C1 segment of cervical spinal cord (tissue), 14 donors: ENCODE data around the gene SLC25A39.
"Not testable (repeated sequence)": the region's sequence is repeated elsewhere in the genome, so short reads cannot be mapped to it uniquely, and the experiment has no call there.

Experiments
- DNase-seq, 14 donors: peaks; one replicate each; lab custom pipeline; 2025; lab: John Stamatoyannopoulos, UW

Gene SLC25A39, protein sequence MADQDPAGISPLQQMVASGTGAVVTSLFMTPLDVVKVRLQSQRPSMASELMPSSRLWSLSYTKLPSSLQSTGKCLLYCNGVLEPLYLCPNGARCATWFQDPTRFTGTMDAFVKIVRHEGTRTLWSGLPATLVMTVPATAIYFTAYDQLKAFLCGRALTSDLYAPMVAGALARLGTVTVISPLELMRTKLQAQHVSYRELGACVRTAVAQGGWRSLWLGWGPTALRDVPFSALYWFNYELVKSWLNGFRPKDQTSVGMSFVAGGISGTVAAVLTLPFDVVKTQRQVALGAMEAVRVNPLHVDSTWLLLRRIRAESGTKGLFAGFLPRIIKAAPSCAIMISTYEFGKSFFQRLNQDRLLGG

DNA sequence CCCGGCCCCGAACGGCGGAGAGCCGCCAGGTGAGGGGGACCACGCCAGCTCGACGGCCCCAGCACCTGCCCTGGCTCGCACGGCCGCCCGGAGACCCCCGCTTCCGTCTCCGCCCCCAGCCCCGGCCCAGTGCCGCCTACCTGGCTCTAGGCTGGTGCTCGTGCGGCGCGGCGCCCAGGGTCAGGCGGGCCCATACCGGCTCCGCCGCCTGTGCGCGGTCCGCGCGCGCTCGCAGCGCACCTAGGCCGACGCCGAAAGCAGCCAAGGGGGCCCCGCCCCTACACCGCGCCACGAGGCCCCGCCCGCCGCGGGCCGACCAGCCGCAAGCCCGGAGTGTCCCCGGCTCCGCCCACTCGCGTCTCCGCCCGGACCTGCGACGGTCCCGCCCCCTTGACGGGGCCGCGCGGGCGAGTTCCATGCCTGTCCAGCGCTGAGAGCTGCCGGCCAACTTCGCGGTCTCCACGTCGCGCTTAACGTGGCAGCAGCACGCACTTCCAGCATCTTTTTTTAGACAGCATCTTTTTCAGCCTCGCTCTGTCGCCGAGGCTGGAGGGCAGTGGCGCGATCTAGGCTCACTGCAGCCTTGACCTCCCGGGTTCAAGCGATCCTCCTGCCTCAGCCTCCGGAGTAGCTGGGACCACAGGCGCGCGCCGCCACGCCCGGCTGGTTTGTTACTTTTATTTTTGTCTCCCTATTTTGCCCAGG lies at the start of gene SLC25A39:
TSS of gene SLC25A39 (minus strand) at position 253 of the 705 bp plus-strand sequence. CDS start 1,261 bp downstream, outside the sequence.
- peak; percentile 52 to 97 (median 86) for DNase-seq

DNA sequence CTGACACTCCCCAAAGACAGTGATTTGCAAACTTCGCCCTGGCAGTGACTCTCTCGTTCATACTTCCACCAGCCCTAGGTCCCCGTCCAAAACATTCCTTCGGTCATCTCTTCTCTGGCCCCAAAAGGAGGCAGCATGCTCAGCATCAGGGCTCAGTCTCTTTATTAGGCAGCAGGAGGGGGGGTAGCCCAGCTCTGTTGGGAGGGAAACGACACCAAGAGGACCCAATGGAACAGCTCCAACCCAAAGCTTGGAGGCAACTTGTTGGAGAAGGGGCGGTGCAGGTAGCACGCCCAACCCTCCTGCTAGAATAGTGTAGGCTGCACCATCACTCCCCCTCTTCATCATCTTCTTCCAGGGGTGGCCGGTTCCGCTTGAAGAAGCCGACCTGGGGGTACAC lies 47.4 kb upstream of the SLC25A39 start:
- no peak for DNase-seq

GRCh38 chr17:44369414-44370023 lies 44.9 kb upstream of the SLC25A39 start:
- not testable (repeated sequence) for DNase-seq

DNA sequence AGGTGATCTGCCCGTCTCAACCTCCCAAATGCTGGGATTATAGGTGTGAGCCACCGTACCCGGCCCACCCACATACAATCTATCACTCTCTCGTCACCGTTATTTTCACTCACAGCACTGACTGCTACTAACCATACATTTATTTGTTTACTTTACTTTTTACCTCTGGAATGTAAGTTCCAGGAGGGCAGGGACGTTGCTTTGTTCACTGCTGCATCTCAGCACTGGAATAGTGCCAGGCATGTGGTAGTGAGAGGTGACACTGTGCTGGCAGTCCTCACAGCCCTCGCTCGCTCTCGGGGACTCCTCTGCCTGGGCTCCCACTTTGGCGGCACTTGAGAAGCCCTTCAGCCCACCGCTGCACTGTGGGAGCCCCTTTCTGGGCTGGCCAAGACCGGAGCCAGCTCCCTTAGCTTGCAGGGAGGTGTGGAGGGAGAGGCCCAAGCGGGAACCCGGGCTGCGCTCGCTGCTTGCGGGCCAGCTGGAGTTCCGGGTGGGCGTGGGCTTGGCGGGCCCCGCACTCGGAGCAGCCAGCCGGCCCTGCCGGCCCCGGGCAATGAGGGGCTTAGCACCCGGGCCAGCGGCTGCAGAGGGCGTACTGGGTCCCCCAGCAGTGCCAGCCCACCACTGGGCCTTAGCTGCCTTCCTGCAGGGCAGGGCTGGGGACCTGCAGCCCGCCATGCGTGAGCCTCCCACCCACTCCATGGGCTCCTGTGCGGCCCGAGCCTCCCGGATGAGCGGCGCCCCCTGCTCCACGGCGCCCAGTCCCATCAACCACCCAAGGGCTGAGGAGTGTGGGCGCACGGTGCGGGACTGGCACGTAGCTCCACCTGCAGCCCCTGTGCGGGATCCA lies 44.0 kb upstream of the SLC25A39 start:
- not testable (repeated sequence) for DNase-seq

- peak in 1 of 14 donors; percentile 83 for DNase-seq
These were observed 42.8 kb upstream of the SLC25A39 start for GRCh38 chr17:44367231-44367979.

DNA sequence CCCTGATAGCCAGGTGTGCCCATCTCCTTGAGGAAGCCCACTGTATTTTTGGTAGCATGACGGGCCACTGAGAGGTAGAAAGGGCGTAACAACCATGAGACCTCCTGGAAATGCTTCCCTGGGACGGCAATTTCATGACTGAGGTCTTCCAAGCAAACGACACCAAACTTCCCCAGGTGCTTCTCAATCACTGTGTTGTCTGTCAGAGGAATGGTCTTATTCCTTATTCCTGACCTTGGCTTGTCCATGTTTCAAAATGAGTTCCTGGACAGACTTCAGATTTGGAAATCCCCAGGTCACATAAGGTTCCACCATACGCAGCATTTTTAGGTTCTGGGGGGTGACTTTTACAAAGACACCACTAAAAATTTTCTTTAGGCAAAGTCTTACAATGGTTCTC lies 40.4 kb upstream of the SLC25A39 start:
- DNase-seq, result not testable (repeated sequence)

DNA sequence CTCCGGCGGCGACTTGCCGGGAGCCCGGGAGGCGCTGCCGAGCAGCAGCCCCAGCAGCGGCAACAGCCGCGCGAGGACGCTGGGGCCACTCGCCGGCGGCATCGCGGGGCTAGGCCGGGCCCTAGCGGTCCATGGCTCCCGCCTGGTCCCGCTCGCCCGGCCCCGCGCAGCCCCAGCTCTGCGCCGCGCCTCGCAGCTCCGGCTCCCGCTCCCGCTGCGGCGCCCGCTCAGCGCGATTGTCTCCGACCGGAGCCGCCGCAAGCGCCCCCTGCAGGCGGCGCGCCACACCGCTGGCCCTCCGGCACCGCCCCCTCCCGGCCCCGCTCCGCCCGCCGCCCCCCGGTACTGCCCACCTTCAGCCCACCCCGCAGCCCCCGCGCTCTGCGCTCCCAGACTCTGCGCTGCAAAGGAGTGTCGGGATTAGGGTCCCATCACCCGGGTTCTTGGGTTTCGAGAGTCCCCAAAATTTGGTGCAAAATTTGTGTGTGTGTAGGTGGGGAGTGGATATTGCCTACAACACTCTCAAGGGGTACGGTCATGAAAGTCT lies 39.1 kb upstream of the SLC25A39 start, which contains the start of gene FAM171A2:
TSS of gene FAM171A2 (minus strand) at position 241 of the 547 bp plus-strand sequence. CDS start at position 102, 139 bp downstream.
- peak in 7 of 14 donors; percentile 14 to 53 (median 39) for DNase-seq

- DNase-seq, result peak in 1 of 14 donors; percentile 31
These were observed 38.5 kb upstream of the SLC25A39 start for GRCh38 chr17:44362949-44363612.

DNA sequence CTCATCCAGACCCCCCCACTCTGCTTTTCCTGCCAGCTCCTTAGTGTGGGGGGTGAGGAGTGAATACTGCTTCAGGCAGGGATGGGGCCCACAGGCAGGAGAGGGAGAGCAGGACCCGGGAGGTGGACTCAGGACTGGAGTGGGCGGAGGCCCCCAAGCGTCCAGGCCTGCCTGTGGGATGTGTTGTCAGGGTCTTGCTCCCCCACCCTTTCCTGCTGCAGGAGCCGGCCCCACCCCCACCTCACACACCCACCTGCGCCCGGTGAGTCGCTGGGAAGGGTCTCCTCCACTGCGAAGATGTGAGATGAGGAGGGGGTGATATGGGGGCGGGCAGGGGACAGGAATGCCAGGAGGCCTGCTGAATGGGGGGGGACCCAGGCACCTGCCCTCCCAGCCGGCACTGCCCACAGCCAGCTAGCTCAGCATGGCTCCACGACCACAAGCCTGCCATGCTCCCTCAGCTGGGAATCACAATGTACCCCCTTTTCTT lies 37.9 kb upstream of the SLC25A39 start:
- no peak for DNase-seq

- DNase-seq, result no peak
These were observed 37.0 kb upstream of the SLC25A39 start for GRCh38 chr17:44361292-44362260.

GRCh38 chr17:44360826-44361225 lies 36.2 kb upstream of the SLC25A39 start:
- peak in 1 of 14 donors; percentile 51 for DNase-seq

DNA sequence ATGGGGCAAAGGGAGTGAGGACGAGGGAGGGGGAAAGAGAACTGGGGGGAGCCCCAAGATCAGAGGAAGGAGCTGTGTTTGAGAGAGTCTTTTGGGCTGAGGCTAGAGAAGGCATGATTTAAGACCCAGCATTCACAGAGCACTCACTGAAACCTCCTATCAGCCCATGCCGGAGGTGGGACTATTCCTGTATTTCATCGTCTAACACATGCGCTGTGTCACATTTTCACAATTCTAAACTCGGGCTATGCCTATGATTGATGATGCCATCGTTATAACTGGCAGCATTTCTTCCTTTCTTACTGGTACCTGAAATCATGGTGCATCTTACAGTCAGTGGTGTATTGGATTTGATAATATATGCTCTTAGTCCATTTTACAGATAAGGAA lies 35.5 kb upstream of the SLC25A39 start:
- DNase-seq, result no peak

- no peak for DNase-seq
These were observed 35.0 kb upstream of the SLC25A39 start for GRCh38 chr17:44359458-44360143.

DNA sequence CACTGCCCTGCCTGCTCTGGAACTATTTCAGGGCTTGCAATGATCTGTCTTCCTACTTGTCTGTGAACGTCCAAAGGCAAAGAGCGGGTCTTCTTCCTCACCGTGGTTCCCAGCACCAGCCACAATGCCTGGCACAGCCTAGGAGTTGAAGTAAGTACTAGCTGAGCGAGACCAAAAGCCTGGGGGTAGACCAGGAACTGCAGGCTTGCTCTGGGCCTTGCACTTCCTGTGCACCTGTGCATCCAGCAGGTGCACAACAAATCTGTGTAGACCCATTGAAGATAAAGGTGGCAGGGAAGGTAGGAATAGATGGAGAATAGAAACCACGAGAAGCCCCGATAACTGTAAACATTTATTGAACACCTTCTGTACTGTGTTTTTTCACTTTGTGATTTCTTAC lies 34.4 kb upstream of the SLC25A39 start:
- DNase-seq, result no peak

- no peak for DNase-seq
These were observed 33.4 kb upstream of the SLC25A39 start for GRCh38 chr17:44358066-44358465.

- DNase-seq, result peak in 1 of 14 donors; percentile 15
These were observed 31.6 kb upstream of the SLC25A39 start for GRCh38 chr17:44356241-44356640.

DNA sequence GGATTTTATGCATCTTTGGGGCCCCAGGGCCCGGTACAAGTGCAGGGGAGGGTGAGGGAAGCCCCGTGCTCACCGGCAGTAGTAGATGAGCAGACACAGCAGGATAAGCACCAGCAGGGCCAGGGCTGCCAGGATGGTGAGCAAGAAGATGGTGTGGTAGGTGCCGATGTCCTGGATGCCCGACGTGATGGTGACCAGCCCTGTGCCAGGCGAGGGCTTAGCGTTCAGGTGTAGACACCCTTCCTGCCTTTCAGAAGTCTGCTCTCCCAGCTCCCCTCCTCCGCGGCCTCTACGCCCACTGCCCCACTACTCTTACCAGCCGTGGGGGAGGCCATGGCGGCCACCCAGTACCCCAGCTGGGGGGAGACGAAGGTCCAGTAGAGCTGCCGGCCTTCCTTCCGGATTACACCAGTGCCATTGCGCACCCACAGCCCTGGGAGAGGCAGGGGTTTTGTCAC lies 31.0 kb upstream of the SLC25A39 start:
- no peak for DNase-seq
